K562 (cell line): ENCODE data around the gene METRN. TPM values are rescaled to one million over a fixed set of nuclear protein-coding genes. Genes with fewer than 3 reads are reported as not detected.

Experiments used
- BDP1 ChIP-seq: IDR thresholded peaks from 3 replicates; pipeline ENCODE4 v1.6.1; 2011; ENCODE audit not compliant: insufficient read length, insufficient read depth
- BMI1 ChIP-seq: fragments of 150-350 bp; IDR thresholded peaks from 2 replicates; pipeline ENCODE4 v1.6.1; 2014; ENCODE audit warnings: low read length
- DIDO1 ChIP-seq: fragments of 450-650 bp; IDR thresholded peaks from 2 replicates; pipeline ENCODE4 v1.6.1; 2016; ENCODE audit warnings: low read depth, missing biosample characterization, missing genetic modification characterization
- FIP1L1 ChIP-seq: fragments of 200-400 bp; formaldehyde crosslinking; IDR thresholded peaks from 2 replicates; pipeline ENCODE4 v1.6.1; 2018; ENCODE audit warnings: mild to moderate bottlenecking, low read depth, low read length; ENCODE audit not compliant: poor library complexity, severe bottlenecking
- HCFC1 ChIP-seq: IDR thresholded peaks from 2 replicates; pipeline ENCODE4 v1.6.1; 2012; ENCODE audit warnings: low read depth, low read length, improper control_type of control experiment
- MTA3 ChIP-seq: fragments of 450-650 bp; formaldehyde crosslinking; IDR thresholded peaks from 2 replicates; pipeline ENCODE4 v1.6.1; 2017; ENCODE audit warnings: mild to moderate bottlenecking, borderline replicate concordance
- PHB2 ChIP-seq: fragments of 450-650 bp; IDR thresholded peaks from 2 replicates; pipeline ENCODE4 v1.6.1; 2017; ENCODE audit warnings: low read depth
- ZBTB1 ChIP-seq: sonication (generic); formaldehyde crosslinking; IDR thresholded peaks from 2 replicates; pipeline ENCODE4 v1.8.1; 2023; ENCODE audit warnings: missing genetic modification reagents, low read depth, mild to moderate bottlenecking, borderline replicate concordance
- ZC3H4 ChIP-seq: sonication (generic); formaldehyde crosslinking; IDR thresholded peaks from 2 replicates; pipeline ENCODE4 v1.9.0; 2021; ENCODE audit warnings: missing genetic modification reagents, borderline replicate concordance
- ZNF121 ChIP-seq: sonication (generic); formaldehyde crosslinking; conservative IDR thresholded peaks from 2 replicates; pipeline ENCODE4 v1.8.0; 2022; ENCODE audit warnings: missing genetic modification reagents
- ZNF696 ChIP-seq: fragments of 250-450 bp; sonication (Bioruptor Pico); conservative IDR thresholded peaks from 2 replicates; pipeline ENCODE4 v1.4.0; 2020; ENCODE audit warnings: mild to moderate bottlenecking, moderate library complexity
- ZNF778 ChIP-seq: fragments of 450-650 bp; formaldehyde crosslinking; IDR thresholded peaks from 2 replicates; pipeline ENCODE4 v1.4.0; 2020; ENCODE audit warnings: mild to moderate bottlenecking, moderate library complexity
- polyA plus RNA-seq, 8 experiments: library from polyadenylated mRNA; depleted of rRNA in 4 of 8; stranded (reverse) in 5 of 8; unstranded in 3 of 8; fragments of >200 nt; fragmentation: Nextera tagmentation in 2 of 8; fragmentation: Illumina TruSeq in 1 of 8; extraction: Ambion mirVana in 2 of 8; extraction: Trizol in 1 of 8; gene quantifications; 2 replicates each; pipeline versions ENCODE4 v1.2.1 to v1.2.3, GENCODE V29; 2011 to 2014; ENCODE audit warnings: inconsistent platforms in 1 of 8, missing spikeins in 1 of 8
- total RNA-seq, 7 experiments: library from RNA; depleted of rRNA in 6 of 7; stranded (reverse); fragments of >200 nt in 6 of 7; fragmentation: Illumina TruSeq in 2 of 7; extraction: Trizol in 2 of 7; gene quantifications; 2 replicates each; pipeline versions ENCODE4 v1.2.1 to v1.2.3, GENCODE V29; 2011 to 2021; ENCODE audit warnings: low replicate concordance in 1 of 7
- TF ChIP-seq, protein P1 (sequence below): fragments of 450-650 bp; formaldehyde crosslinking; IDR thresholded peaks from 2 replicates; pipeline ENCODE4 v1.4.0; 2022; ENCODE audit warnings: missing genetic modification characterization
- TF ChIP-seq, protein P2 (sequence below): fragments of 250-450 bp; sonication (Bioruptor Pico); IDR thresholded peaks from 2 replicates; pipeline ENCODE4 v1.4.0; 2020
- TF ChIP-seq, protein P3 (sequence below): fragments of 250-450 bp; sonication (Bioruptor Pico); IDR thresholded peaks from 2 replicates; pipeline ENCODE4 v1.5.0; 2021; ENCODE audit warnings: mild to moderate bottlenecking, moderate library complexity
- TF ChIP-seq, protein P4 (sequence below): sonication (generic); formaldehyde crosslinking; IDR thresholded peaks from 2 replicates; pipeline ENCODE4 v1.8.1; 2023; ENCODE audit warnings: mild to moderate bottlenecking, missing genetic modification reagents

Gene METRN
- total and polyA plus RNA-seq, 9 of the 15 experiments (the other 6 are each of a cell fraction or from before 2014, with no cell fraction given) = 0.20 to 89.8 (median 15.4) TPM

DNA sequence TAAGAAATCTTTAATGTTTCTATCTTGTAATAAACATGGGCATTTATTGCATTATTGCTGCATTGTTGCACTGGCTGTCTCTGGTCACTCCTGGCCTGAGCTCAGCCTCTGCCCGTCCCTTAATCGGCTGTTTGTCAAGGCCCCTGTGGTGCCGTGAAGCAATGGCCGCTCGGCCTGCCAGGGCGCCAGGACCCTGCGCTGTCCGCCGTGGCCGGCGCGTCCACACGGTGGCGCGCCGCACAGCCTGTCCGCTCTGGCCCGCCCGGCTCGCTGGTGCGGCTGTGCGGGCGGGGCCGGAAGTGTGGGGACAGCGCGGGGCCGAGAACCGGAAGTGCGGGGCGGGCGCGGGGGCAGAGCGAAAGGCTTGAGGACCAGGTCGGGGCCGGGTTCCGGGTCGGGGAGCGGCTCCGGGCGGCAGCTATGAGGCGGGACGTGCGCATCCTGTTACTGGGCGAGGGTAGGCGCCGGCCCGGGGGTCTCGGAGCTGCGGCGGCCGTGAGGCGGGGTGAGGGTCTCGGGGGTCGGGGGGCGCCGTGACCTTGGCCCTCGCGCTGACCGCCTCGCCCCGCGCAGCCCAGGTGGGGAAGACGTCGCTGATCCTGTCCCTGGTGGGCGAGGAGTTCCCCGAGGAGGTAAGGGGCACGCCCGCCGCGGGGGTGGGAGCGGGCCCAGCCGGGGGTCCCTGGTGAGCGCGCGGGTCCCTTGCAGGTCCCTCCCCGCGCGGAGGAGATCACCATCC, 47.0 kb upstream of the METRN start, which contains the start of gene RHOT2 (continued):
- TF ChIP-seq, protein P1, sequence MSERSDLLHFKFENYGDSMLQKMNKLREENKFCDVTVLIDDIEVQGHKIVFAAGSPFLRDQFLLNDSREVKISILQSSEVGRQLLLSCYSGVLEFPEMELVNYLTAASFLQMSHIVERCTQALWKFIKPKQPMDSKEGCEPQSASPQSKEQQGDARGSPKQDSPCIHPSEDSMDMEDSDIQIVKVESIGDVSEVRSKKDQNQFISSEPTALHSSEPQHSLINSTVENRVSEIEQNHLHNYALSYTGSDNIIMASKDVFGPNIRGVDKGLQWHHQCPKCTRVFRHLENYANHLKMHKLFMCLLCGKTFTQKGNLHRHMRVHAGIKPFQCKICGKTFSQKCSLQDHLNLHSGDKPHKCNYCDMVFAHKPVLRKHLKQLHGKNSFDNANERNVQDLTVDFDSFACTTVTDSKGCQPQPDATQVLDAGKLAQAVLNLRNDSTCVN (CRISPR knock-in tag) = no peak
- TF ChIP-seq DIDO1 = no peak
- no peak for TF ChIP-seq BMI1
- no peak for TF ChIP-seq ZBTB1 (CRISPR knock-in tag)
- TF ChIP-seq HCFC1 = peak; percentile 88
- TF ChIP-seq, protein P2, sequence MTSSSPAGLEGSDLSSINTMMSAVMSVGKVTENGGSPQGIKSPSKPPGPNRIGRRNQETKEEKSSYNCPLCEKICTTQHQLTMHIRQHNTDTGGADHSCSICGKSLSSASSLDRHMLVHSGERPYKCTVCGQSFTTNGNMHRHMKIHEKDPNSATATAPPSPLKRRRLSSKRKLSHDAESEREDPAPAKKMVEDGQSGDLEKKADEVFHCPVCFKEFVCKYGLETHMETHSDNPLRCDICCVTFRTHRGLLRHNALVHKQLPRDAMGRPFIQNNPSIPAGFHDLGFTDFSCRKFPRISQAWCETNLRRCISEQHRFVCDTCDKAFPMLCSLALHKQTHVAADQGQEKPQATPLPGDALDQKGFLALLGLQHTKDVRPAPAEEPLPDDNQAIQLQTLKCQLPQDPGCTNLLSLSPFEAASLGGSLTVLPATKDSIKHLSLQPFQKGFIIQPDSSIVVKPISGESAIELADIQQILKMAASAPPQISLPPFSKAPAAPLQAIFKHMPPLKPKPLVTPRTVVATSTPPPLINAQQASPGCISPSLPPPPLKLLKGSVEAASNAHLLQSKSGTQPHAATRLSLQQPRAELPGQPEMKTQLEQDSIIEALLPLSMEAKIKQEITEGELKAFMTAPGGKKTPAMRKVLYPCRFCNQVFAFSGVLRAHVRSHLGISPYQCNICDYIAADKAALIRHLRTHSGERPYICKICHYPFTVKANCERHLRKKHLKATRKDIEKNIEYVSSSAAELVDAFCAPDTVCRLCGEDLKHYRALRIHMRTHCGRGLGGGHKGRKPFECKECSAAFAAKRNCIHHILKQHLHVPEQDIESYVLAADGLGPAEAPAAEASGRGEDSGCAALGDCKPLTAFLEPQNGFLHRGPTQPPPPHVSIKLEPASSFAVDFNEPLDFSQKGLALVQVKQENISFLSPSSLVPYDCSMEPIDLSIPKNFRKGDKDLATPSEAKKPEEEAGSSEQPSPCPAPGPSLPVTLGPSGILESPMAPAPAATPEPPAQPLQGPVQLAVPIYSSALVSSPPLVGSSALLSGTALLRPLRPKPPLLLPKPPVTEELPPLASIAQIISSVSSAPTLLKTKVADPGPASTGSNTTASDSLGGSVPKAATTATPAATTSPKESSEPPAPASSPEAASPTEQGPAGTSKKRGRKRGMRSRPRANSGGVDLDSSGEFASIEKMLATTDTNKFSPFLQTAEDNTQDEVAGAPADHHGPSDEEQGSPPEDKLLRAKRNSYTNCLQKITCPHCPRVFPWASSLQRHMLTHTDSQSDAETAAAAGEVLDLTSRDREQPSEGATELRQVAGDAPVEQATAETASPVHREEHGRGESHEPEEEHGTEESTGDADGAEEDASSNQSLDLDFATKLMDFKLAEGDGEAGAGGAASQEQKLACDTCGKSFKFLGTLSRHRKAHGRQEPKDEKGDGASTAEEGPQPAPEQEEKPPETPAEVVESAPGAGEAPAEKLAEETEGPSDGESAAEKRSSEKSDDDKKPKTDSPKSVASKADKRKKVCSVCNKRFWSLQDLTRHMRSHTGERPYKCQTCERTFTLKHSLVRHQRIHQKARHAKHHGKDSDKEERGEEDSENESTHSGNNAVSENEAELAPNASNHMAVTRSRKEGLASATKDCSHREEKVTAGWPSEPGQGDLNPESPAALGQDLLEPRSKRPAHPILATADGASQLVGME = no peak
- no peak for TF ChIP-seq ZC3H4
- TF ChIP-seq ZNF696 (CRISPR knock-in tag) = no peak
- no peak for TF ChIP-seq ZNF121
- peak; percentile 84 for TF ChIP-seq MTA3
- TF ChIP-seq, protein P3, sequence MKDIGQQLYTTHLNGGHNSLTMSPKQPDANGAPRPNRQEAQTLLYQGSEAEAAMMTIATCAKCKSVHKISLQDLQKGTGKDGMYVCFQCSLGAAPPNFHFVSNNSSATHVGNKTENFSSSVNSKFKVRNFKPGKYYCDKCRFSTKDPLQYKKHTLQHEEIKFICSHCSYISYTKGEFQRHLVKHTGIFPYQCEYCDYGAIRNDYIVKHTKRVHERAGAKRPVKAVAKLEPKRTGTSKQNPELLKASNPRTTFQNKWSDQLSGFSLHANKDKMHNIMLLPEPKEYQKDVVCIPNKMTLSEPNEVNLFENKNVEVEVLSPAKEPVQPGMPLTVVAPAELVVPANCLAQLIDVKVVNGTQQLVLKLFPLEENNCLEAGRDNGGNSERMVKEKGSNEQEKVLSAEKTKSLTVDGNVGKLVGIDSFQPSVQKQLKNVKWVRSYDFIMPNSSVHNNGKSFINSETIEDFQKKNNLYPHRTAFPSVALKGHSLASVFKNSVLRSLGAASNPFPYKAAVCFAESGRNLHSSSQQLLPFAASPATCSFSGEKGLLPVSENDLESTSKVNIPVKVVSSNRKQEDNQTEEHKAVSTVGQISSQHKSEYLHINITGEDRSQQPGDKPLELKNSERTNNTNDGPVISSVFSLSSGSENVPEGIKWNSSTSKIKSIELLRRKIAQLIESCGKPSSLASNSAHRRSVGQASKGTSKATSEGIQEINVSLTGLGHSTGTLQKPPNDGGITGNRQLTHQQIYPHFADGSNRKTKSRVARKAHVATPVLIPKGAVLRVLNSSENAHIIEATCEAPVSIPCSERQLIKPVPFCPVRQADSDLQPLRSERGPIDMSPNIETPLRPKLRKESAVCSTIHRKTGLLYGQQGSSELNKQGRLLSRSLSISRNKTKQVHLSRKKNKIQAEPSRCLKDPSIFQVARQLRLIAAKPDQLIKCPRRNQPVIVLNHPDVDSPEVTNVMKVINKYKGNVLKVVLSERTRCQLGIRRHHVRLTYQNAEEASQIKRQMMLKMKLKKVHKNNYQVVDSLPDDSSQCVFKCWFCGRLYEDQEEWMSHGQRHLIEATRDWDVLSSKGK (CRISPR knock-in tag) = no peak
- TF ChIP-seq ZNF778 = no peak
- TF ChIP-seq BDP1 = no peak
- no peak for TF ChIP-seq PHB2
- TF ChIP-seq, protein P4, sequence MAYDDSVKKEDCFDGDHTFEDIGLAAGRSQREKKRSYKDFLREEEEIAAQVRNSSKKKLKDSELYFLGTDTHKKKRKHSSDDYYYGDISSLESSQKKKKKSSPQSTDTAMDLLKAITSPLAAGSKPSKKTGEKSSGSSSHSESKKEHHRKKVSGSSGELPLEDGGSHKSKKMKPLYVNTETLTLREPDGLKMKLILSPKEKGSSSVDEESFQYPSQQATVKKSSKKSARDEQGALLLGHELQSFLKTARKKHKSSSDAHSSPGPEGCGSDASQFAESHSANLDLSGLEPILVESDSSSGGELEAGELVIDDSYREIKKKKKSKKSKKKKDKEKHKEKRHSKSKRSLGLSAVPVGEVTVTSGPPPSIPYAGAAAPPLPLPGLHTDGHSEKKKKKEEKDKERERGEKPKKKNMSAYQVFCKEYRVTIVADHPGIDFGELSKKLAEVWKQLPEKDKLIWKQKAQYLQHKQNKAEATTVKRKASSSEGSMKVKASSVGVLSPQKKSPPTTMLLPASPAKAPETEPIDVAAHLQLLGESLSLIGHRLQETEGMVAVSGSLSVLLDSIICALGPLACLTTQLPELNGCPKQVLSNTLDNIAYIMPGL (CRISPR knock-in tag) = peak; percentile 82; the same call in 1 of the 2 replicates
- TF ChIP-seq FIP1L1 = peak; percentile 83
